HEK293 (cell line): ENCODE measurements around the gene TMPRSS4.

Source experiments
- GLIS2 ChIP-seq: fragments of 450-650 bp; formaldehyde crosslinking; IDR thresholded peaks from 2 replicates; pipeline ENCODE4 v1.5.1; 2016; ENCODE audit warnings: missing biosample characterization, missing genetic modification characterization
- KLF7 ChIP-seq: fragments of 450-650 bp; formaldehyde crosslinking; IDR thresholded peaks from 2 replicates; pipeline ENCODE4 v1.5.1; 2016; ENCODE audit warnings: missing biosample characterization, missing genetic modification characterization, borderline replicate concordance
- MYNN ChIP-seq: fragments of 450-650 bp; formaldehyde crosslinking; IDR thresholded peaks from 2 replicates; pipeline ENCODE4 v1.5.1; 2016; ENCODE audit warnings: missing biosample characterization, missing genetic modification characterization, borderline replicate concordance
- OVOL3 ChIP-seq: fragments of 450-650 bp; formaldehyde crosslinking; IDR thresholded peaks from 2 replicates; pipeline ENCODE4 v1.5.1; 2016; ENCODE audit warnings: missing biosample characterization, missing genetic modification characterization
- PRDM1 ChIP-seq: fragments of 450-650 bp; formaldehyde crosslinking; IDR thresholded peaks from 2 replicates; pipeline ENCODE4; 2016; ENCODE audit warnings: missing biosample characterization, missing genetic modification characterization
- PRDM2 ChIP-seq: fragments of 450-650 bp; formaldehyde crosslinking; IDR thresholded peaks from 2 replicates; pipeline ENCODE4 v1.5.1; 2016; ENCODE audit warnings: missing biosample characterization, missing genetic modification characterization, borderline replicate concordance
- RBAK ChIP-seq: fragments of 450-650 bp; formaldehyde crosslinking; IDR thresholded peaks from 2 replicates; pipeline ENCODE4 v1.5.1; 2016; ENCODE audit warnings: missing biosample characterization, missing genetic modification characterization
- YY1 ChIP-seq: fragments of 450-650 bp; formaldehyde crosslinking; IDR thresholded peaks from 2 replicates; pipeline ENCODE4 v1.5.1; 2018; ENCODE audit warnings: missing biosample characterization, missing genetic modification characterization
- ZBTB17 ChIP-seq: fragments of 450-650 bp; formaldehyde crosslinking; IDR thresholded peaks from 2 replicates; pipeline ENCODE4 v1.5.1; 2016; ENCODE audit warnings: missing biosample characterization, missing genetic modification characterization
- ZFP69B ChIP-seq: fragments of 450-650 bp; formaldehyde crosslinking; IDR thresholded peaks from 2 replicates; pipeline ENCODE4 v1.5.1; 2016; ENCODE audit warnings: missing biosample characterization, missing genetic modification characterization
- ZNF335 ChIP-seq: fragments of 450-650 bp; formaldehyde crosslinking; conservative IDR thresholded peaks from 2 replicates; pipeline ENCODE4 v1.5.1; 2016; ENCODE audit warnings: missing biosample characterization, missing genetic modification characterization
- ZNF416 ChIP-seq: fragments of 450-650 bp; formaldehyde crosslinking; IDR thresholded peaks from 2 replicates; pipeline ENCODE4 v1.5.1; 2016; ENCODE audit warnings: missing biosample characterization, missing genetic modification characterization
- ZNF423 ChIP-seq: fragments of 450-650 bp; formaldehyde crosslinking; IDR thresholded peaks from 2 replicates; pipeline ENCODE4 v1.5.1; 2016; ENCODE audit warnings: missing biosample characterization, missing genetic modification characterization
- ZNF510 ChIP-seq: fragments of 450-650 bp; formaldehyde crosslinking; IDR thresholded peaks from 2 replicates; pipeline ENCODE4 v1.5.1; 2018; ENCODE audit warnings: mild to moderate bottlenecking, missing genetic modification characterization, missing biosample characterization; ENCODE audit not compliant: insufficient replicate concordance
- ZNF521 ChIP-seq: fragments of 450-650 bp; formaldehyde crosslinking; IDR thresholded peaks from 2 replicates; pipeline ENCODE4 v1.5.1; 2017; ENCODE audit warnings: missing biosample characterization, mild to moderate bottlenecking, missing genetic modification characterization
- ZNF621 ChIP-seq: fragments of 450-650 bp; formaldehyde crosslinking; IDR thresholded peaks from 2 replicates; pipeline ENCODE4 v1.5.1; 2017; ENCODE audit warnings: missing biosample characterization, missing genetic modification characterization
- ZNF629 ChIP-seq: fragments of 450-650 bp; formaldehyde crosslinking; IDR thresholded peaks from 2 replicates; pipeline ENCODE4 v1.5.1; 2017; ENCODE audit warnings: missing biosample characterization, missing genetic modification characterization
- ZNF658 ChIP-seq: fragments of 450-650 bp; formaldehyde crosslinking; IDR thresholded peaks from 2 replicates; pipeline ENCODE4; 2016; ENCODE audit warnings: missing biosample characterization, missing genetic modification characterization
- ZNF677 ChIP-seq: fragments of 450-650 bp; IDR thresholded peaks from 2 replicates; pipeline ENCODE4 v1.5.0; 2018; ENCODE audit warnings: missing biosample characterization, mild to moderate bottlenecking, missing genetic modification characterization, moderate library complexity
- ZNF792 ChIP-seq: fragments of 450-650 bp; formaldehyde crosslinking; IDR thresholded peaks from 2 replicates; pipeline ENCODE4 v1.5.1; 2016; ENCODE audit warnings: missing biosample characterization, missing genetic modification characterization
- ZNF830 ChIP-seq: fragments of 450-650 bp; IDR thresholded peaks from 2 replicates; pipeline ENCODE4 v1.5.0; 2018; ENCODE audit warnings: missing biosample characterization, missing genetic modification characterization, low read depth, mild to moderate bottlenecking, moderate library complexity
- ZSCAN18 ChIP-seq: fragments of 450-650 bp; formaldehyde crosslinking; IDR thresholded peaks from 2 replicates; pipeline ENCODE4 v1.5.1; 2016; ENCODE audit warnings: missing biosample characterization, missing genetic modification characterization
- ZSCAN30 ChIP-seq: fragments of 450-650 bp; IDR thresholded peaks from 2 replicates; pipeline ENCODE4 v1.5.1; 2018; ENCODE audit warnings: missing biosample characterization, mild to moderate bottlenecking, missing genetic modification characterization, moderate library complexity
- ZXDB ChIP-seq: fragments of 450-650 bp; formaldehyde crosslinking; IDR thresholded peaks from 2 replicates; pipeline ENCODE4 v1.5.1; 2016; ENCODE audit warnings: missing biosample characterization, missing genetic modification characterization
- TF ChIP-seq, protein P1 (sequence below): fragments of 450-650 bp; formaldehyde crosslinking; IDR thresholded peaks from 2 replicates; pipeline ENCODE4 v1.5.1; 2016; ENCODE audit warnings: missing biosample characterization, missing genetic modification characterization
- TF ChIP-seq, protein P2 (sequence below): fragments of 450-650 bp; formaldehyde crosslinking; IDR thresholded peaks from 2 replicates; pipeline ENCODE4 v1.5.1; 2016; ENCODE audit warnings: missing biosample characterization, missing genetic modification characterization, borderline replicate concordance

Gene TMPRSS4

GRCh38 chr11:118152552-118153471 is 75.9 kb downstream of the TMPRSS4 start, which contains the start of gene SCN4B (continued):
- TF ChIP-seq ZSCAN18 (tag by site-specific recombination) (no peak), ZNF629 (tag by site-specific recombination) (no peak), ZNF792 (tag by site-specific recombination) (no peak), YY1 (no peak), ZFP69B (tag by site-specific recombination) (peak; percentile 27; the same call in 1 of the 2 replicates), ZSCAN30 (no peak; the same call in 1 of the 2 replicates), PRDM2 (tag by site-specific recombination) (no peak), ZNF423 (tag by site-specific recombination) (no peak), ZNF830 (tag by site-specific recombination) (no peak), KLF7 (tag by site-specific recombination) (no peak), ZNF335 (tag by site-specific recombination) (peak; percentile 53), ZBTB17 (tag by site-specific recombination) (peak; percentile 76), GLIS2 (tag by site-specific recombination) (peak; percentile 85), ZNF658 (tag by site-specific recombination) (no peak), RBAK (tag by site-specific recombination) (no peak), ZNF521 (tag by site-specific recombination) (no peak), PRDM1 (tag by site-specific recombination) (peak; percentile 7; the same call in 1 of the 2 replicates), OVOL3 (no peak), ZNF621 (tag by site-specific recombination) (no peak), MYNN (tag by site-specific recombination) (no peak), ZXDB (tag by site-specific recombination) (no peak), ZNF416 (tag by site-specific recombination) (no peak), ZNF677 (no peak), ZNF510 (tag by site-specific recombination) (no peak)
- TF ChIP-seq, protein P1, sequence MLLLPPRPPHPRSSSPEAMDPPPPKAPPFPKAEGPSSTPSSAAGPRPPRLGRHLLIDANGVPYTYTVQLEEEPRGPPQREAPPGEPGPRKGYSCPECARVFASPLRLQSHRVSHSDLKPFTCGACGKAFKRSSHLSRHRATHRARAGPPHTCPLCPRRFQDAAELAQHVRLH, result no peak
- TF ChIP-seq, protein P2, sequence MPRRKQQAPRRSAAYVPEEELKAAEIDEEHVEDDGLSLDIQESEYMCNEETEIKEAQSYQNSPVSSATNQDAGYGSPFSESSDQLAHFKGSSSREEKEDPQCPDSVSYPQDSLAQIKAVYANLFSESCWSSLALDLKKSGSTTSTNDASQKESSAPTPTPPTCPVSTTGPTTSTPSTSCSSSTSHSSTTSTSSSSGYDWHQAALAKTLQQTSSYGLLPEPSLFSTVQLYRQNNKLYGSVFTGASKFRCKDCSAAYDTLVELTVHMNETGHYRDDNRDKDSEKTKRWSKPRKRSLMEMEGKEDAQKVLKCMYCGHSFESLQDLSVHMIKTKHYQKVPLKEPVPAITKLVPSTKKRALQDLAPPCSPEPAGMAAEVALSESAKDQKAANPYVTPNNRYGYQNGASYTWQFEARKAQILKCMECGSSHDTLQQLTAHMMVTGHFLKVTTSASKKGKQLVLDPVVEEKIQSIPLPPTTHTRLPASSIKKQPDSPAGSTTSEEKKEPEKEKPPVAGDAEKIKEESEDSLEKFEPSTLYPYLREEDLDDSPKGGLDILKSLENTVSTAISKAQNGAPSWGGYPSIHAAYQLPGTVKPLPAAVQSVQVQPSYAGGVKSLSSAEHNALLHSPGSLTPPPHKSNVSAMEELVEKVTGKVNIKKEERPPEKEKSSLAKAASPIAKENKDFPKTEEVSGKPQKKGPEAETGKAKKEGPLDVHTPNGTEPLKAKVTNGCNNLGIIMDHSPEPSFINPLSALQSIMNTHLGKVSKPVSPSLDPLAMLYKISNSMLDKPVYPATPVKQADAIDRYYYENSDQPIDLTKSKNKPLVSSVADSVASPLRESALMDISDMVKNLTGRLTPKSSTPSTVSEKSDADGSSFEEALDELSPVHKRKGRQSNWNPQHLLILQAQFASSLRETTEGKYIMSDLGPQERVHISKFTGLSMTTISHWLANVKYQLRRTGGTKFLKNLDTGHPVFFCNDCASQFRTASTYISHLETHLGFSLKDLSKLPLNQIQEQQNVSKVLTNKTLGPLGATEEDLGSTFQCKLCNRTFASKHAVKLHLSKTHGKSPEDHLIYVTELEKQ (tag by site-specific recombination), result no peak
